Measurements from ENCODE around the gene SLC22A2.

GRCh38 chr6:160276126-160276525 lies 17.5 kb upstream of the SLC22A2 start:
- TF ChIP-seq CTCF (IDR thresholded peaks at IDR 0.05) = no peak
- TF ChIP-seq POLR2A (IDR thresholded peaks at IDR 0.05) = no peak
- TF ChIP-seq EP300 (IDR thresholded peaks at IDR 0.05; ENCODE audit: low read depth) = no peak
- no peak for TF ChIP-seq POLR2AphosphoS5 (IDR thresholded peaks at IDR 0.05)
